Cardiac septum (tissue), 1 donor: ENCODE results near the gene DPP6. TPM values are rescaled to one million over a fixed set of nuclear protein-coding genes. Genes with fewer than 3 reads are reported as not detected.

ENCODE experiments used
- DNase-seq: peaks from one replicate; pipeline ENCODE4 v3.0.0-alpha.2; 2020; ENCODE audit warnings: low spot score
- intact Hi-C: fragments of 100-400 bp; cut with DNase I; formaldehyde crosslinking; loops from one replicate; pipeline ENCODE4 v1.14.0; 2022
- total RNA-seq: library from RNA; stranded (reverse); fragmentation: NEBNext Ultra II Directional; extraction: Animal tissue kit (Norgen Biotek cat#: 25700); gene quantifications from one replicate; pipeline ENCODE4 v1.2.1, GENCODE V29; 2021
- donor health status: DM: no; HTN: no; CAD: no.

DPP6 gene
- total RNA-seq, 1 donor from 2014 or later, result not detected

DNA sequence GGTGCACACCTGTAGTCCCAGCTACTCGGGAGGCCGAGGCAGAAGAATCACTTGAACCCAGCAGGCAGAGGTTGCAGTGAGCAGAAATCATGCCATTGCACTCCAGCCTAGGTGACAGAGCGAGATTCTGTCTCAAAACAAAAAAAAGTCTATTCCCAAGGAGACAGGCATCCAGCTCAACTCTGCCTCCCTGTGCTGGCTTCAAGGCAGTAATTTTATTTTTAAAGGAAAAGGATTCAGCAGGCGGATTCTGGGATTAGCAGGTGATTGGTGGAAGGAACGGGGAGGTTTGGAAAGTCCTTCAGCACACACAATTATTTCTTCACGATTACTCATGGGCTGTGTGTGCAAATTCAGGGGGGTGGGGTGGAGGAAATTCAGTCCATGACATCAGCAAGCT lies 707.8 kb downstream of the DPP6 start:
- no peak for DNase-seq
- intact Hi-C loops, result no loop called here

GRCh38 chr7:154765118-154765517 lies 712.9 kb downstream of the DPP6 start:
- no peak for DNase-seq
- intact Hi-C loops, result no loop called here

DNA sequence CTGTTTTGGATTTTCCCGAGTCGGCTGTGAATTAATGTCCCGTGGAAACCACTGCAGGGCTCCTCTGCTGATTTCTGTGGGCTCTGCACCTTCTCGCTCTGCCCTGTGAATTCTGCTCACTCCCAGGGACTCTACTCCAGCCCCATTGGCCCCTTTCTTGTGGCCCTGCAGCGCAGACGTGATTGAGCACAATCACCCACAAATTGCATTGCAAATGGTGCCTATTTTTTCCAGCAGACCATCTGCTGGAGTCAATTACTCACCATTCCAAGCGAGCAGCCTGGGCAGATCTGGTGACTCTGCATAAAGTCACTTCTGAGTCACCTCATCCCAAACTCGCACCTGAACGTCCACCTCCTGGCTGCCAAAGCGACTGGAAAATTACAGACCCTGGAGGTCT lies 714.9 kb downstream of the DPP6 start:
- no peak for DNase-seq
- intact Hi-C loops, result no loop called here

GRCh38 chr7:154767821-154768415 lies 715.7 kb downstream of the DPP6 start:
- DNase-seq, result no peak
- intact Hi-C loops, result no loop called here

- intact Hi-C loops, result no loop called here
These were observed 716.8 kb downstream of the DPP6 start for GRCh38 chr7:154769001-154769400.

GRCh38 chr7:154769527-154769926 lies 717.3 kb downstream of the DPP6 start:
- intact Hi-C loops, result no loop called here
- no peak for DNase-seq

More at GRCh38 chr7:154769001-154769400, 716.8 kb downstream of the DPP6 start:
- no peak for DNase-seq

DNA sequence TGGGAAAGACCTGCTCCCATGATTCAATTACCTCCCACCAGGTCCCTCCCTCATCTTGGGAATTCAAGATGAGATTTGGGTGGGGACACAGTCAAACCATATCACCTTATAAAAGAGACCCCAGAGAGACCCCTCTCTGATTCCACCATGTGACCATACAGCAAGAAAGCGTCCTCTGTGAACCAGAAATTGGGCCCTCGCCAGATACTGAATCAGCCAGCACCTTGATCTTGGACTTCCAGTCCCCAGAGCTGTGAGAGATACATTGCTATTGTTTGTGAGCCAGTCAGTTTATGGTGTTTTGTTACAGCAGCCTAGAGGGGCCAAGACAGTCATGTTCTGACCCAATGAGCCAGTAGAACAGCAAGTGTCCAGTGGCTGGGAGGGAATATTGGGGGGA lies 718.2 kb downstream of the DPP6 start:
- intact Hi-C loops, result no loop called here
- no peak for DNase-seq

GRCh38 chr7:154770962-154771361 lies 718.8 kb downstream of the DPP6 start:
- DNase-seq, result no peak
- intact Hi-C loops, result no loop called here

DNA sequence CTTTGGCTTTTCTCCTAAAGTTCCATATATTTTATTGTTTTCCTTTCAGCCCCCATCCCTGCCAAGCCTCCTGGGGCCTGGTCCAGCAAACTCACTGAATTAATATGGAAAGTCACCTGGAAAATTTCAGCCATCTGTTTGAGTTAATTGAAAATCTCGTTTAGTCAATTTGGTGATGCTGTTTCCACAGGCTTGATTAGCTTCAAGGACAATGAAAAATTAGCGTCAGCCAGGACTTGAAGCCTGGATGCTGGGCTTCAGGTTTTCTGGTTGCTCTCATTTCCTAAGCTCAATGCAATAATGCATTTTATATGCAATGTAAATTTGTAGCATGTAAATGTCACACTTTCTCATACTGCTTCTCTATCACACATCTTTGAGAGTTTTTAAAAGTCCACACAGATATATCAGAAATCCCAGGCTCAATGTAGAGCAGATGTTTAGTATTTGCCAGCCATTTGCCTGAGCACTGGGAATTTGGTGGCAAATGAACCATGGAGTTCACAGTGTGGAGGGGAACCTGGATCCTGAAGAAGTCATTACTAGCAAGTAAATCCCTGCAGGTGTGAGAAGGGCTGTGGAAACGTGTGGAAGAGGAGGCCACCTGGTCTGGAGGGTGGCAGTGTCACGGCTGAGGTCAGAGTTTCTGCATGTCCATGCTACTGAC lies 722.2 kb downstream of the DPP6 start:
- intact Hi-C loops, result no loop called here
- DNase-seq, result no peak

- intact Hi-C loops, result no loop called here
- no peak for DNase-seq
These were observed 723.5 kb downstream of the DPP6 start for GRCh38 chr7:154775681-154776080.

- intact Hi-C loops, result no loop called here
- DNase-seq, result no peak
These were observed 724.2 kb downstream of the DPP6 start for GRCh38 chr7:154776350-154776749.

GRCh38 chr7:154777023-154777422 lies 724.8 kb downstream of the DPP6 start:
- no peak for DNase-seq
- intact Hi-C loops, result no loop called here

DNA sequence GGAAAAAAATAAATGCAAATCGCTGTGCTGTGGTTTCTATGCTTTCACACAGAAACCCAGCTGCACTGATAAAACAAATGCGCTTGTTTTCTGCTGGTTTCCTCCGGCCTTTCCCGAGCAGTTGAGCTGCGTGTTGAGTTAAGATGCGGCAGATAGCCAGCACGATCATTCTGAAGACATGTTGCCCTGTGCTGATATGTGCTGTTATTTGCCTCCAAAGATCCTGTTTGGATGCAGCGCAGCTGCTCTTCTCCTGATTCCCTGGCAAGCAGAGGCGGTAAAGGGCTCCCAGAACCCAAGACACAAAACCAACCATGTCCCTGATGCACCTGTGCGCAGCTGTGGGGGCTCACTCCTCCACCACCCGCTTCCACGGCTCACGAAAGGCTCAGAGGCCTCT lies 725.3 kb downstream of the DPP6 start:
- intact Hi-C loops, result no loop called here

GRCh38 chr7:154777908-154778307 lies 725.7 kb downstream of the DPP6 start:
- no peak for DNase-seq
- intact Hi-C loops, result no loop called here

More for the DNA sequence above, 725.3 kb downstream of the DPP6 start:
- no peak for DNase-seq

GRCh38 chr7:154781369-154782303 lies 729.4 kb downstream of the DPP6 start:
- DNase-seq, result no peak
- intact Hi-C loops, result no loop called here

GRCh38 chr7:154783281-154783909 lies 731.2 kb downstream of the DPP6 start:
- no peak for DNase-seq
- intact Hi-C loops, result no loop called here

DNA sequence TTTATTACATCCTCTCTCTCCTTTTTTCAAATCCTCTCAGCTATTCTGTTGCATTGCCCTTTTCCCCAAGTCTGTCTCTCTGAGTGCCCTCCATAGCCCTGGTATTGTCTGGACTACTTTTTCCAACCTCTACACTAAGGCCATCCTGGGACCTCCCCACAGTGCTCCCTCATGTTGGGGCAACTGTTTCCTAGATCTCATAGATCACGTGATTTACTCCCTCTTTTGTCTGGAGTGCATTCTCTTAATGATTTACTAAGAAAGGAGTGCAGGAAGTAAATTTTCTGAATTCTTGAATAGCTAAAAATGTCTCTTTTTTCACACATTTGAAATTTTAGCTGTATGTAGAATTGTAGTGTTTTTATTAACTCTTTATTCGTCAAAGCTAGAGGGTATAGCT lies 733.7 kb downstream of the DPP6 start:
- no peak for DNase-seq
- intact Hi-C loops, result no loop called here

DNA sequence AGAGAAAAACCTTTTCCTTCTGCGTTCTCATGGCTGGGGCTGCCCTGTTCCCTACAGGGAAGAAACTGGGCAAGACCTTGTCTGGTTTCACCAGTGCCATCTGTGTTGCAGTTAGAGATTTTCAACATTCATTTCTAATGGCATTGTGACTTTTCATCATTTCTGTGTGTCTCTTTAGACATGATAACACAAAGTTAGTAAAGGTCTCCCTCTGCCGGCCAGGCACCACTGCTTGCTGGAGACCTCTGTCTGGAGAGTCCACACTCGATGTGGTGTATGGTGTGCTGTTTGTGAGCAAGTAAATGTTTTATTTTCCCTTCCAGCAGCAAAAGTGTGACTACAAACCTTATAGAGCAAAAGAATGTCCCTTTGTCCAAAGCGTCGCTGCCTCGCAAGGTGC lies 737.2 kb downstream of the DPP6 start:
- intact Hi-C loops, result no loop called here
- DNase-seq, result no peak

DNA sequence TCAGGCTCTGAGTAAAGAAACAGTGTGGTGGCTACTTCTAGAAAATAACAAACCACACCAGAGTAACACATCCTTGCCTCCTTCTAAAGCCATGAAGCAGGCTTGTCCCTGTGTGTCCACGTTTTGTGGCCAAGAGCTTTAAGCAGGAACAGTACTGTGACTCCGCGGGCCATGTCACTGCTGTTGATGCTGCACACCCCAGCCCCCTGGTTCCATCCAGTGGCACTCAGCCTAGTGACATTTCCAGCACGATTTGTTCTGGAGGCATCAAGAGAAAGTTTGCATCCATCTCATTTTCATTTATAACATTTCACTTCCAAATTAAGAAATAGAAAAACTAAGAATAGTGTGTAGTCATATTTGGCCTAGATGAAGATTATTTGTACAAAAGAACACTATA lies 739.4 kb downstream of the DPP6 start:
- intact Hi-C loops, result no loop called here
- DNase-seq, result no peak

GRCh38 chr7:154792436-154793055 lies 740.3 kb downstream of the DPP6 start:
- intact Hi-C loops, result no loop called here

More at GRCh38 chr7:154792436-154793055, 740.3 kb downstream of the DPP6 start:
- no peak for DNase-seq
